LNCaP clone FGC (cell line): ENCODE measurements around the gene AHDC1.
"Not testable (repeated sequence)": the region's sequence is repeated elsewhere in the genome, so short reads cannot be mapped to it uniquely, and the experiment has no call there.

ENCODE experiments used
- DNase-seq: peaks from one replicate; pipeline ENCODE4 v3.0.0-alpha.2; 2011; ENCODE audit warnings: low read depth
- H3K4me3 ChIP-seq: 2 replicates; pipeline ENCODE4 v1.5.1; 2011; ENCODE audit warnings: mild to moderate bottlenecking, low read depth, low read length, control low read depth
- TF ChIP-seq, protein P1 (sequence below): IDR thresholded peaks from 2 replicates; pipeline ENCODE4 v1.5.1; 2012; ENCODE audit warnings: mild to moderate bottlenecking; ENCODE audit not compliant: control insufficient read depth, insufficient read depth; ENCODE audit errors: extremely low read depth

AHDC1 gene

DNA sequence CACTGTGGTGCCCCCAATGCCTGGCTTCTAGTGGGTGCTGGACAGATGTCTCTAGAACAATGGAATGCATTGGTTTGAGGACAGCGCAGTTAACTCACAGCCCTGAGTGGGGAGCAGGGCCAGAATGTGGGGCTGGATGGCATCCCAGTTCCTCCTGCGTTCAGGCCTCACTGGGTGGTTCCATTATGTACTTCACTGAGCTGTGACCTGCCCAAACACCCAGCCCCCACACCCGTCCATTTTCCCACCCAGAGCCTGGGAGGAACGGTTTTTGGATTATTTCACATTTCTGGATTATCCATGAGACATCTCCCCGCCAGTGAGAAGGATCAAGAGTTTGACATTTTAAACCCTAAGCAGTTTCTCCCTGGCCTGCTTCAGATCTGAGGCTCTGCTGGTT lies 58.7 kb downstream of the AHDC1 start:
- TF ChIP-seq, protein P1, sequence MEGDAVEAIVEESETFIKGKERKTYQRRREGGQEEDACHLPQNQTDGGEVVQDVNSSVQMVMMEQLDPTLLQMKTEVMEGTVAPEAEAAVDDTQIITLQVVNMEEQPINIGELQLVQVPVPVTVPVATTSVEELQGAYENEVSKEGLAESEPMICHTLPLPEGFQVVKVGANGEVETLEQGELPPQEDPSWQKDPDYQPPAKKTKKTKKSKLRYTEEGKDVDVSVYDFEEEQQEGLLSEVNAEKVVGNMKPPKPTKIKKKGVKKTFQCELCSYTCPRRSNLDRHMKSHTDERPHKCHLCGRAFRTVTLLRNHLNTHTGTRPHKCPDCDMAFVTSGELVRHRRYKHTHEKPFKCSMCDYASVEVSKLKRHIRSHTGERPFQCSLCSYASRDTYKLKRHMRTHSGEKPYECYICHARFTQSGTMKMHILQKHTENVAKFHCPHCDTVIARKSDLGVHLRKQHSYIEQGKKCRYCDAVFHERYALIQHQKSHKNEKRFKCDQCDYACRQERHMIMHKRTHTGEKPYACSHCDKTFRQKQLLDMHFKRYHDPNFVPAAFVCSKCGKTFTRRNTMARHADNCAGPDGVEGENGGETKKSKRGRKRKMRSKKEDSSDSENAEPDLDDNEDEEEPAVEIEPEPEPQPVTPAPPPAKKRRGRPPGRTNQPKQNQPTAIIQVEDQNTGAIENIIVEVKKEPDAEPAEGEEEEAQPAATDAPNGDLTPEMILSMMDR = no peak
- H3K4me3 ChIP-seq = no peak overlapping the region
- no peak for DNase-seq

DNA sequence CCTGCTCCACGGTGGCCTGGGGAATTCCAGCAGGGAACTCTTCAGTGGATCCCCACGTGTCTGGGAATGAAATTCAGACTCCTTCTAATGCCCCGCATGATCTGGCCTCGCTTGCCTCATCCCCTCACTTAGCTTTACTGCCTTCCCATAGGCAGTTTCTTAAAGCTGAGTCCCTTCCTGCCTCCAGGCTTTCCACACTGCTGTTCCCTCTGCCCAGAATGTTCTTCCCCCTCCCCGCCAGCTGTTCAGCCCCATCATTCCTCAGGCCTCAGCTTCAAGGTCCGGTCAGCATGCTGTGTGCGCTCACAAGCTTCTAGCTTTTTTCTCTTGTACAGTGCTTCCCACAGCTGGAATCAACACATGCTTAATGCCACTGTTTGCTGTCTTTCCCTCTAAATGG lies 59.1 kb downstream of the AHDC1 start:
- TF ChIP-seq, protein P1 = no peak
- no peak for DNase-seq

DNA sequence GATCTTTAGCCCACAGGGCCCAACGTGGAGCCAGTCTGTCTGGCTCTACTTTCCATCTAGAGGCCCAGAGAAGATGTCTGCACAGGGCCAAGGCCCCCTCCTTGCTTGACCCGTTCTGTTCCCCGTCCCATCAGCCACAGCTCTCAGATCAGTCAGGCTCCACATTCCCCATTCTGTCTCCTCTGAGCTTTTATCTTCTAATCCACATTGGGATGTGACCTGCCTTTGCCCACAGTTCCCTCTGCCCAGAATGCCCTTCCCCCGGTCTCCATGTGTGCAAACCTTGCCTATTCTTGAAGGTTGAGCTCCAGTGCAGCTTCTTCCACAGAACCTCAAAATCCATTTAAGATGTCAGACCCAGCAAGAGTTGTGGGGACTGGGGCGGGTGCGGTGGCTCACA lies 60.7 kb downstream of the AHDC1 start:
- no peak overlapping the region for H3K4me3 ChIP-seq

More for the DNA sequence above, 59.1 kb downstream of the AHDC1 start:
- H3K4me3 ChIP-seq = no peak overlapping the region

DNA sequence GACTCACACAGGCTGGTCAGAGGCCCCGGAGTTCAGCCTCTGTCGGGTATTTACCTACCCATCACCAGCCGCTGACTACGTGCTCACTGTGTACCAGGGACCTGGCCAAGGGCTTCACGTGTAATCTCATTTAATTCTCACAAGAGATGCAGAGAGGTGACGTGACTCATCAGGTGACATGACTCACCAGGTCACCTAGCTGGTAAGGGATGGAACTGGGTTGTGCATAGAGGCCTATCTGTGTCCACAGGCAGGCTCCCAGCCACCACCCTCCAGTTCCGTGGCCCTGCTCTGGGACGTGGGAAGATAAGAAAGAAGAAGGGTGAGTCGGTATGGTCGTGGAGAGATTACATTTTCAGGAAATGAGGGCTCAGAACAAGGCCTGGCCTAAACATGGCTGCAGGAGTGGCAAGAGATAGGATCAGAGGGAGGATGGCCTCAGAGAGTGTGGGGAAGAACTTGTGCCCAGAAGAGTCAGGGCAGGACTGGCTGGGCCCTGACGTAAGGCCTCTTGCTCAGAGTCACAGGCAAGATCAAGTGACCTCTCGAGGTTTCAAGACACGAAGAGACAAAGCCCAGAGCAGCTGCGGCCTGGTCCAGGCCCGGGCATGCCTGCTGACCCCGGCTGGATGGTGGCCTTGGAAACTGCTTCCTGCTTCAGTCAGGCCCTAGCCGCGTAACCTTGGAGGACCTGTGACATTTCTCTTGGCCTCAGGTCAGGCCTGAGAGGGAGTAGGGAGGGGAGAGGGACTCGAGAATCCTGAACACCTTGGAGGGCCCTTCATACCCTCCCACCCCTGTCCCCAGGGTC lies 61.3 kb downstream of the AHDC1 start:
- TF ChIP-seq, protein P1 = no peak
- DNase-seq = peak; percentile 61
- no peak overlapping the region for H3K4me3 ChIP-seq

More for the DNA sequence above, 60.7 kb downstream of the AHDC1 start:
- TF ChIP-seq, protein P1 = no peak
- no peak for DNase-seq

DNA sequence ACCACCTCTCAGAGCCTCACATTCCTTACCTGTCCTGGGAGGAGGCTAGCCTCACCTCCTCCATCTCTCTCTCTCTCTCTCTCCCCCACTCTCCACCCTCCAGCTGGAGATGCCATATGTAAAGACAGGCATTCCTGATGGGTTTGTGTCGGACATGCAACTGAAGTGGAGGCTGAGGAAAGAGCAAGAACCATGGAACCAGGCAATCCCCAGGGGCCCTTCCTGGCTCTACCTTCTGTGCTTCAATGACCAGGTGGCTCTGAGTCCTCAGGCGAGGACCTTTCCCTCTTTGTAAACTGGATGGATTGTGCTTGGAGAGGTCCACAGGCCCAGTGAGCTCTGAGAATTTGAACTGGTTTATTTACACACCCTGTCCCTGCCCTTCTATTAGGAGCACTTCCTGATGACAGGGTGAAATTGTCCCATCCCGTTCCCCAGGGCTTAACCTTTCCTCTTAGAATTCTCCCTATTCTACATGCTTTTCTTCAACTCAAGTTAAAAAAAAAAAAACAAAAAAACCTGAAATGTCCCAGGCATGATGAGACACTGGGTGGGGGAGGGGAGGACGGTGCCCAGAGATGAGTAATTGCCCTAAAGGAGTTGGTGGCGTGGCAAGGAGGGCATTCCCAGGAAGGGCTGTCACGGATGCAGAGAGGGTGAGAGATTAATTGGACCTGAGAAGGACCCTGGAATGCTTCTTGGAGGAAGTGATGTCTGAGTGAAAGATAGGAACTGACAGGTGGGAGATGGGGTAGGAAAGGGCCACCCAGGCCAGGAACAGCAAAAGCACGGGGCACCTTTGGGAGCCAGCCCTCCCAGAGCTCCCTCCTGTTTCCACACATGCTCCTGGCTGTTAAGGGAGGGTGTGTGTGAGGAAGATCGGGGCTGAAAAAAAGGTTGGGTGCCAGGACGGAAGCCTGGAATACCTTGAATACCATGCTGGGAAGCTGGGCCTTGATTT lies 63.8 kb downstream of the AHDC1 start:
- H3K4me3 ChIP-seq = no peak overlapping the region
- TF ChIP-seq, protein P1 = no peak
- no peak for DNase-seq

DNA sequence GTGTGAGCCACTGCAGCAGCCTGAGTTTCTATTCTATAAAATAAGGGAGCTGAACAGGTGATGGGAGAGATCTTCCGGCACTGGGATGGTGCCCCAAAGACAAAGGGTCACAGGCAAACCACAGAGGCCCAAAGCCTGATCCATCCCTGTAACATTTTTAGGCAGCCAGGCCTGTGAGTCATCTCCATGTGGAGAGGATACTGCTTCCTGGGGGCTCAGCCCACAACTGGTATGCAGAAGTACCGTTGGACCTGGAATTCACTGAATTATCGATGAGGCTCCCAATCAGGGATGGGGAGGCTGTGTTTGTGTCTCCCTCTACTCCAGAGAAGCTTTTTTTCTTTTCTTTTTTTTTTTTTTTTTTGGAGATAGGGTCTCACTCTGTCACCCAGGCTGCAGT lies 65.2 kb downstream of the AHDC1 start:
- no peak overlapping the region for H3K4me3 ChIP-seq
- DNase-seq = no peak
- TF ChIP-seq, protein P1 = no peak

DNA sequence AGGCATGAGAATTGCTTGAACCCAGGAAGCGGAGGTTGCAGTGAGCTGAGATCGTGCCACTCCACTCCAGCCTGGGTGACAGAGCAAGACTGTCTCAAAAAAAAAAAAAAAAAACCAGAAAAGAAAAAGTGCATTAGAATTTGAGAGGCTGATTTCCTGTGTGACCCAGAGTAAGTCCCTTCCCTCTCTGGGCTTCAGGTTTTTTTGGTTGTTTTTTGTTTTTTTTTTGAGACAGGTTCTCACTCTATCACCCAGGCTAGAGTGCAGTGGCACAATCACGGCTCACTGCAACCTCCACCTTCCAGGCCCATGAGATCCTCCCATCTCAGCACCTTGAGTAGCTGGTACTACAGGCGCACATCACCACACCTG lies 65.7 kb downstream of the AHDC1 start:
- DNase-seq, H3K4me3 ChIP-seq: not testable (repeated sequence)
